Skeletal muscle cell (primary cell): ENCODE data around the gene CDKAL1.

Source experiments
- DNase-seq: peaks from one replicate; pipeline ENCODE4 v3.0.0-alpha.2; 2010; ENCODE audit warnings: low read depth
- H3K4me3 ChIP-seq: 2 replicates; pipeline ENCODE4 v1.5.1; 2011; ENCODE audit warnings: low read depth, mild to moderate bottlenecking, control low read depth, low read length, moderate library complexity

CDKAL1 gene

DNA sequence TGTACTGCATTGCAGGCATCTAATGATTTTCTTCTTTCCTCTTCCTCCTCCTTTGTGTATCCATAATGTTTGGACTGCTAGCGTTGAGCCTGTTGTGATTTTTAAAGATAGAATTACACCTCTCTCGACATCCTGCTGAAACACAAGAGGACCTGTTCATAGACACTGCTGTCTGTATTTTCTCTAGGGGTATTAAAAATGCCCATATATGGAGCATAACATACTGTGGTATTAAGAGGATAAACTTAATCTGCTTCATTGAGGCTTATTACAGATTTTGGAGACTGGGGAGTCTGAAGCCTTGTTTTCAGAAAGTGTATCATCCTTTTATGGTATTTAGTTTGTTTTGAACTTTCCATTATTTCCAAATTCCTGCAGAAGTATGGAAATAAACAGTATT lies 414.3 kb downstream of the CDKAL1 start:
- DNase-seq = no peak
- no peak overlapping the region for H3K4me3 ChIP-seq

DNA sequence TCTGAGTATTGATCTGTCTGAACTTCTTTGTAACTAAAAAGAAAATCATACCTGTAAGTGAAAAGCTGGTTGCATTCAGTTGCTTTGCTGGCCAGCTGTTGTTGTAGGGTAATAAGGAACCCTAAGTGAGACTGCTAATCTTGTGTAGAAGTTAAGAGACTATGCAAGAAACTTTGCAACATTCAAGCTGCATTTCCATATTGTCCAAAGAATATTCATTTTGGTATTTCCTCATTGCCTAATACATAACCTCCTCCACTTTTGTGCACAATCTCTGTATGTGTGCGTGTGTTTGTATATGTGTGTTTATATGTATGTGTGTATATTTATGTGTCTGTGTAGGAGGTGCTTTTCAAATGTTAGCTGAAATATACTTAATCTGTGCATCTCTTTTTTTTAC lies 414.9 kb downstream of the CDKAL1 start:
- H3K4me3 ChIP-seq = no peak overlapping the region
- DNase-seq = no peak

DNA sequence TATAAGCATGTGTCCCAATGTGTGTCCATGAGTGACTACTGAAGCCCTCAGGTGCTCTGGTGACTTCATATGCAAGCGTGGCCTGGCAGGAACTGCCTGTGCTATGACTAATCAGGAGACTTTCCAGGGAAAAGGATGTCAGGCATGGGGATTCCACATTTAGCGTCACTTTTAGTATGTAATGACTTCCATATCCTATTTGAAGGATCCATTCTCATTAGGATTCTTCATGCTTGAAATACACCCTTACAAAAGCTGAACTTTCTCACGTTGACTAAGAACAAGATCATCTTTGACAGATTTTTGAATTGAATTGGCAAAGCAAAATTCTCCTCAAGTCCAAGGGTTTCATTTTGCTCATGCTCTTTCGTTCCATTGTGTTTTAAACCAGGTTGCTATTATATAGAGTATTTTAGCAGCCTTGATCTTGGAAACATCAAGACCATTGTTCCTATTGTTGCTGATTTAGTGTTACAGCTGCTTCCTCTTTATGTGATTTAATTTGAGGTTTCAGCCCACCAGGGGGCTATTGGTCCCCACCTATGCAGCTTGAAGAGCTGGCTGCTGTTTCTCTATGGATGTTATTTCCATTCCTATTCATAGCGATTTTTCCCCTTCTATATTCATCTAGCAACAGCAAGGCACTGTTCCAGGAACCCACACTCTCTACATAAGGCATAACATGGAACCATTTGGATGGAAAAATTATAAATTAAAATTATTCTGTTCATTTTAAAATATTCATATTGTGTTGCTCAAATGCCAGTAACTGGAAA lies 418.6 kb downstream of the CDKAL1 start:
- peak; percentile 41 for DNase-seq
- H3K4me3 ChIP-seq = no peak overlapping the region

DNA sequence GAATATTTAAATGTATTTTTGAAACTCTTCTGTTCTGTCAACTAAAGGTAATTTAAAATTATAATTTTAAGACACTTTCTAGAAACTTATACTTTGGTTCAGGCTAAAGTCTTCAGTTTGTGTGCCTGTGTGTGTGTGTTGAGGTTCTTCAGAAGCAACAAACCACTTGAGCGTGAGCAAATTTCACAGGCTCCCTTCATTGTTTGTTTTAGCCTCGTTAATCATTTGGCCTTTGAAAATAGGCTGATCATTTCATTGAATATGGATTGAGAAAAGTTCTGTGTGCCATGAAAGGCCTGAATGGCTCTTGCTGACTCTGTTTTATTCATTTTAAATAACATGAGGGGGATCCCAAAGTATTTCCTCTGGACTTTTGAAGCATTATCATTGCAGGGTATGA lies 420.1 kb downstream of the CDKAL1 start:
- DNase-seq = no peak
- H3K4me3 ChIP-seq = no peak overlapping the region

DNA sequence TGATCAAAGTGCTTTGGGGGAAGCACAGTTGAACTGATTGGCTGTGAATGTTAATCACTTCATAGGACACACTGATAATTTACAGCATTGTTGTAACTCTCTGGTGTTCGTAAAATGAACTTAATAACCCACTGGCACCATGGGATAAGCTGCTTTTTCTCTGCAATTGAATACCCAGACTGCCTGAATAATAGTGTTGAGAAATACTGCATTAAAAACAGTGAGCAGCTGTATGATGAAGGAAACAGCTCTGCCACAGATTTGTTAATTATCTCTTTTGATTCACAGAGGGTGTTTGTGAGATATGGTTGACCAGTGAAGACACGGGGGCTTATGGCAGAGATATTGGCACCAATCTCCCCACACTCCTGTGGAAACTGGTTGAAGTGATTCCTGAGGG lies 420.9 kb downstream of the CDKAL1 start:
- H3K4me3 ChIP-seq = no peak overlapping the region
- no peak for DNase-seq

DNA sequence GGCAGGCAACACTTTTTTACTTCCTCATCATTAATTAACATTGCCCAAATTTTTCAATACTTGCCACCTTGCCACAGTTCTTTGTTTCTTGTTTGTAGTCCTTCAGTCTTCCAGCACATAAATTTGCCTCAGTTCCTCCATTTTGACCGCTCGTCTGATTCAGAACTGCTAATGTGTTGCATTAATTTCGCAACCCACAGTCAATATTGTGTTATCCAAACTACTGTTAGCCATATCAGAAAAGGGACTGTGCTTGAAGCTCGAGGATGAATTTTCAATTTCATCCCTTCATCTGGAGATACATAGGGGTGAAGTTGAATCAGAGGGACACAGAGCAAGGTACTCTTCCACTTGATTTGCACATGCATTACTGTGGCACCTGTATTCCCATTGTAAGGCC lies 421.5 kb downstream of the CDKAL1 start:
- H3K4me3 ChIP-seq = no peak overlapping the region
- no peak for DNase-seq

DNA sequence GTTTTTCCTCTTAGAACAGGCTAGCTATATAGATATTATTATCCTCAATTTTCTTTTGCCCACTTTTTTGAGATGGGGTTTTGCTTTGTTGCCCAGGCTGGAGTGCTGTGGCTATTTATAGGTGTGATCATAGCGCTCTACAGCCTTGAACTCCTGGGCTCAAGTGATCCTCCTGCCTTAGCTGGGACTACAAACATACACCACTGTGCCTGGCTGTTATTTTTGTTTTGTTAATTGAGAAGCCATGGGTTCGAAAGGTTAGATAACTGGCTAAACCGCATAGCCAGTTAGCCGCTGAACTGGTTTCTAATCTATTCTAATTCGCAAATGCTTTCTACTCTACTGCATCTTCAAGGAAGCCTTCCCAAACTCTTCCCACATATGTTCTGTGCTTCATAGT lies 425.8 kb downstream of the CDKAL1 start:
- no peak for DNase-seq

DNA sequence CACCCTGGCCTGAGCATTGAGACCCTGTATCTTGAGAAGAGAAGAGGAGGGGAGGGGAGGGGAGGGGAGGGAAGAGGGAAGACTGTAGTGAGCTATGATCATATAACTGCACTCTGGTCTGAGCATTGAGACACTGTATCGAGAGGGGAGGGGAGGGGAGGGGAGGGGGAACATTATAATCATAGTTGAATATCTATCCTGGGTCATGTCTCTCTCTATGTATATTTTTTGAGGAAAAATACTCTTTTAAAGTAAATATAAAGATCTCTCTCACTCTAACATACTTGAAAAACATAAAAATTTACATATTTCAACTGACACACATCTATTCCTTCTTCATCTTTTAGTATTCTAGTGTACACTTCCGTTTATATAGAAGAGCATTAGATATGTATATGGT lies 431.0 kb downstream of the CDKAL1 start:
- H3K4me3 ChIP-seq = no peak overlapping the region
- no peak for DNase-seq

More for the DNA sequence above, 425.8 kb downstream of the CDKAL1 start:
- no peak overlapping the region for H3K4me3 ChIP-seq

DNA sequence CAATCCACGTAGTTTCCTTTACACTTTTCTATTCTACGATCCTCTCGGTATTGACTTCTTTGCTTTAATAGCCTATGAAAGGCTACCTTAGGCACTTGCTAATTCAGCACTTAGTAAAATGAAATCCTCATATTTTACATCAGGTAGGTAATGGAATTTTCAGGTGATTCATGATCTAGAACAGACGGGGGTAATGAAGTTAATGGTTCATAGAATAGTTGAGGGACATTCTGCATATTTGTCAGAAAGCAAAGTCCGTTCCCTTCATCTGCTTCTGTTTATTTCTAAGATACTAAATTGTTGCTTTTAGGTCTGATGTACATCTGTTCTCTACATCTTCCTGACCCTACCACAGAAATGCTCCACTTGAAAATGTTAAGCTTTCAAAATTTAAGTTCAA lies 431.7 kb downstream of the CDKAL1 start:
- DNase-seq = no peak

DNA sequence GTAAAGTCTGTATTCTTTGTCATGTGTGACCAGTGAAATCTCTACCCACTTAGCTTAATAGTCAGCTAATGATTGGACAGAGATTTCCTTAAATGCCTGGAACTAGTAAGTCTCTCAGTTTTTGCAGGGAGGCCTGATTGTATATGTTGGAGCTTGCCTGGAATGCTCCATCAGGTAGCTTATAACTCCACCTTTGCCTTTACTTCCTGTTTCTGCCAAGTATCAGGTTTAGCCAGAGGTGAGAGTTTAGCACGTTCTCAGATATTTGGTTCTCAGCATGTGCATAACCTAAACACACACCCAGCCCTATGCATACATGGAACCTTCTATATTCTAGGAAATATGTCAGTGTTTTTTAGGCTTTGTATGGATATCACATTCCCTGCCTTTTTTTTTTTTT lies 435.3 kb downstream of the CDKAL1 start:
- DNase-seq = no peak
- H3K4me3 ChIP-seq = no peak overlapping the region

More for the DNA sequence above, 431.7 kb downstream of the CDKAL1 start:
- no peak overlapping the region for H3K4me3 ChIP-seq

DNA sequence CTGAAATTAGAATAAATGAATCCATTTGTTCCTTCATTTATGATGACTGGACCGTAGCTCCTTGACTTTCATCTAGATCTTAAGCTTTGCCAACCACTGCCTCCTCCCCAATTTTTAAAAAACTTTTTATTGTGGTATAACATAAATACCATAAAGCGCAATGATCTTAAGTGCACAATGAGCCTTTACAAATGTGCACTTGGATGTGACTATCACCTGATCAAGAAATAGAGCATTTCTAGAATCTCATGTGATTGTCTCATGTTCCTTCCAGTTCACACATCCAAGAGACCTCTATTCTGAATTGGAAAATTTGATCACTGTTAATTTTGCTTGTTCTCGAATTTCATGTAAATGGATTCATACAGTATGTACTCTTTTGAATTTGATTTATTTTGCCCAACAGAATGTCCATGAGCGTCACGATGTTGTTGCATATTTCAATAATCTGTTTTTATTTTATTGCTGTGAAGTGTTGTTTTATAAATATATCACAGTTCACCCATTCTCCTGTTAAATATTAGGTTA lies 442.2 kb downstream of the CDKAL1 start:
- H3K4me3 ChIP-seq = no peak overlapping the region
- no peak for DNase-seq

DNA sequence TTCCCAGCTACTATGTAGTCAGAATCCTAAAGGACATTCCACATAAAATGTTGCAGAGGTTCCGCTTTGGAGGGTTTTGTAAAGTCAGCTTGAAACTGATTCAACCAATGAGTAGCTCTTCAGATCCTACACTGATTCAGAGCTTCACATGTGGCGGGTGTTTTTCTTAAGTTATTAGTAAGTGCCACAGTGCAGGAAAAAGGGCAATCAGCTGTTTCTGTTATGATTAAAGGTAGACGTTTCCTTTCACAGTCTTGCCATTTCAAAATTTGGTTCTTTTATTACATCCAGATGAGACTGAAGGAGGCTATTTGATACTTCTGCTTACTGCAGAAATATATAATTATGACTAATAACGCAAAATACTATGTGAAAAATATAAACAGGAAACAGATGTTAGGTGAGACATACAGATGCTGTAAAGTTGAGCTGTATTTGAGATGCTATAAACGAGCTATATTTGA lies 443.9 kb downstream of the CDKAL1 start:
- H3K4me3 ChIP-seq = no peak overlapping the region
- DNase-seq = peak; percentile 34

DNA sequence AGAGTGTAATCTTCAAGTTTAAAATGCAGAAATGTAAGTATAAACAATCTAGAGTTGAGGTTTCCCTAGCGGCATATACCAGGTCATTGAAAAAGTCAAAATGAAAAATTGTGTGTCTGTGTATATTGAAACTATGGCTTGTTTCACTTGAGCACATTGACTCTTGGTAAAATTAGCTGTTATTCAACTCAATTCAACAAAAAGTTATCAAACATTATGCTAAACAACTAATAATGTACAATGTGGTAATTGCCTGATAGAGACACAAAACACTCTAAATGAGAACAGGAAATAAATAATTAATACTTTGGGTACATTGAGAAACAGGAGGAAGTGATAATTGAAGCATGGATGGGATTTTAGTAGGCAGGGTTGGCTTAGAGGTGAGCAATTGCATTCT lies 444.8 kb downstream of the CDKAL1 start:
- H3K4me3 ChIP-seq = no peak overlapping the region
- DNase-seq = no peak

DNA sequence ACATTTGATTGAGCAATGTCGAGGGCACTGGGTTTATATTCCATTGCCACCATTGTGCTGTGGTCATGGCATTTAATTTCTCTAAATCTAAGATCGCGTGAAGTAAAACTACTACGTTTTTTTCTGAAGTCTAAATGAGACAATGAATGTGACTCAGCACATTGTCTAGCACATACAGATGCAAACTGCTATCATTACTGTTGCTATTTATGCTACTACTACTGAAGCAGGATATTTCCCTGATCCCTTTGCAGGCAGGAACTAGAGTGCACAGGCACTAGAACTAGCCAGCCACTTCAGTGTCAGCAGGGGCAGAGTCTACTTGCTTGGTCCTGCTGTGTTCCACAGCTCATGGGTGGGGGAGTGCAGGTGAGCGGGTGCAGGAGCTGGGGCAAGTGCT lies 449.7 kb downstream of the CDKAL1 start:
- H3K4me3 ChIP-seq = no peak overlapping the region
- no peak for DNase-seq

DNA sequence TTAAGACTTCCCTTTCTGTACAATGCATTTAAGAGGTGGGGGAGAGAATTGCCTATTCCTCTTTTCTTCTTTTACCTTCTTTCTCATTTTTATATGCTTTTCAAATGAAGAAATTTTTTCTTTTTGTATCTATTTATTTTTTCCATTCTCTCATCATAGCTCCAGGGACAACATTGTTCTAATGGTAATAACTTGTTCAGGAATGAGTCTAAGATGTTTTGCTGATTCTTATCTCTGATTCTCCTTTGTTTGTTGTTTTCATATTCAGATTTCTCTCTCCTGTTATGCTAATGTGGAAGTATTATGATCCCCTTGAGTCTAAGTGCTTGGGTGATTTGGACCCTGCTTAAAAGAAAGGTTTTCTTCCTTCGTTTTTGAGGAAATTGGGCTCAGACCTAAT lies 451.6 kb downstream of the CDKAL1 start:
- no peak for DNase-seq
- H3K4me3 ChIP-seq = no peak overlapping the region

DNA sequence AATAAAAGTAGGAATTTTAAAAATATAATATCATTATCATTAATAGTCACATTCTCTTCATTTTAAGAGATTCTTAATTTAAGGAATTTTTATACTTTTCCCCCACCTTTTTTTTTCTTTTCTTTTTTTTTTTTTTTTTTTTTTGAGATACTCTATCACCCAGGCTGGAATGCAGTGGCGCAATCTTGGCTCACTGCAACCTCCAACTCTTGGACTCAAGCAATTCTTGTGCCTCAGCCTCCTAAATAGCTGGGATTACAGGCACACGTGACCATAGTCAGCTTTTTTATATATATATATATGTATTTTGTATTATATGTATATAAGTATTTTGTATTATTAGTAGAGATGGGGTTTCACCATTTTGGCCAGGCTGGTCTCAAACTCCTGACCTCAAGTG lies 457.7 kb downstream of the CDKAL1 start:
- DNase-seq = no peak
- no peak overlapping the region for H3K4me3 ChIP-seq

DNA sequence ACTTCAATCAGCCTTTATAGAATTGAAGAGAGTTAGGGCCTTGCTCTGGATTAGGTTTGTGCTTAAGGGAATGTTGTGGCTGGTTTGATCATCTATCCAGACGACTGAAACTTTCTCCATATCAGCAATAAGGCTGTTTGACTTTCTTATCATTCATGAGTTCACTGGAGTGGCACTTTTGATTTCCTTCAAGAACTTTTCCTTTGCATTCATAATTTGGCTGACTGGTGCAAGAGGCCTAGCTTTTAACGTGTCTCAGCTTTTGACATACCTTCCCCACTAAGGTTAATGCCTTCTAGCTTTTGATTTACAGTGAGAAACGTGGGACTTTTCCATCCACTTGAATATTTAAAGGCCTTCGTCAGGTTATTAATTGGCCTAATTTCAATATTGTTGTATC lies 461.8 kb downstream of the CDKAL1 start:
- H3K4me3 ChIP-seq = no peak overlapping the region
- no peak for DNase-seq

DNA sequence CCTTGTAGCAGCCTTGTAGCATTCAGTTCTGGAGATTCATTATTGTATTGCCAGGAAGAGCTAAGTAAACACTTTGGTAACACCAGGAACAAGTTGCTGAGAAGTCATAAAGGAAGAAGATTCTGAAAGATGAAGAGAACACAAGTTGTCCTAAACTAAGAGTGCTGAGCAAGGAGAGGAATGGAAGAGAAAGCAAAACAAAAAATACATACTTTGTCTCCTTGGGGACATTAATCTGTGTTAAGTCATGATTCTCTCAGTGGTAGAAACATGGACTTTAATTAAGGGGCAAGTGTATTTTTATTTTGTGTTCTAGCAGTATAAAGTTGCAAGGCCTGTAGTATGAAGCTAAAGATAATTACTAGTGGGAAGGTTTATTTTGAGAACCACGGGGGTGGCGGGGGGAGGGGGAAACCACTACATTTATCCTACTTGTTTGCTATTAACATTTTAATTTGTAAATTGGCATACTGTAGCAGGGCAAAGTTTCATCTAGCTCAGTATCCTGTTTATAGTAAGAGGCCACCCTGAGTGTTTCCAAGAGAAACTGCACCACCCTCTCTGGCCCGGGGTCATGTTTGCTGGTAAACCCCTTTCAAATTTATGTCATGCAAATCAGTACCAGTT lies 463.0 kb downstream of the CDKAL1 start:
- DNase-seq = no peak

DNA sequence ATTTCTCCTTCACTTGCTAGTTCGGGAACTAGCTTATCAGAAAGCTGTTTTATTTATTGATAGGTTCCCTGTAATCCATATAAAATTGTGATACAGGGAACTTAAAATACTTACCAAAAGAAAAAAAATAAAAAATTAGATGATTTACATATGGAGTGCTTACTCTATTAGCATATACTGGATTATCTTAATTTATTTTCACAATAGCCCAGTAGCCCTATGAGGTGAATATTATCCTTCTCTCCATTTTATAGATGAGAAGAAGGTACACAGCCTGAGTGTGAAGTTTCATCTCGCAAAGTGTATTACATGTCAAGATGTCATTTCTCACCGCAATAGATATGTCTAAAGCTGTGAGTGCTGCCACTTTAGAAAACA lies 463.5 kb downstream of the CDKAL1 start:
- DNase-seq = no peak
- H3K4me3 ChIP-seq = no peak overlapping the region

More for the DNA sequence above, 463.0 kb downstream of the CDKAL1 start:
- no peak overlapping the region for H3K4me3 ChIP-seq

DNA sequence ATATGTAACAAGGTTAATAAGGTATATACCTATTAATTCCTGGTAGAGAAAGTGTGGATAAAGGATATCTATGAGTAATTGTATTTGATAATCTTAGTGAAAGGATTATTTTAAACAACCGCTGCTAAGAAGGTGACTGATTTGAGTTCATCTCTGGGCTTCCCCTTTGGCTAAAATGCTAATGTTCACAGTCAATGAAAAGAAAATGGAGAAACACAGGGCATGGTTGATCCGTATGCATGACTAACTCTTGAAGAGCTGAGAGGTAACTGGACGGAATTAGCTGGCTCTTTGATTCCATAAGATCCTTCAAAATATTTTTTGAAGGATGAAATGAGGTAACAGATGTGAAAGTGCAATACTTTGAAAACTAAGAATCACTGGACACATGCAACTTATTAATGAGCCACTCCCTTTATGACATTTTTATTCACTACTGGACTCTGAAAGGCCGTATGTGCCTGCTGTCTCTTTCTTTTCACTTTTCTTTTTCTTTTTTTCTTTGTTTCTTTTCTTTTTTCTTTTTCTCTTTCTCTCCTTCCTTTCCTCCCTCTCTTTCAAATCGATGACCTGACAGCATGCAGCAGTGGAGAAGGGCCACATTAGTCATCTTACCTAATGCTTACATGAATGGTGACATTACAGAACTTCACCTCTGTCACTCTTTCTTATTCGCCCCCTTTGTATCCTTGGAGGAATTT lies 464.6 kb downstream of the CDKAL1 start:
- H3K4me3 ChIP-seq = no peak overlapping the region
- no peak for DNase-seq
